Uterus (tissue), 2 donors: ENCODE measurements around the gene LRRC4C.

Experiments
- CTCF ChIP-seq, 4 experiments: fragments of 200-600 bp in 2 of 4; fragments of 450-650 bp in 2 of 4; sonication (generic) in 2 of 4; IDR thresholded peaks; one replicate each; pipeline ENCODE4 v1.5.1; 2016 to 2019; ENCODE audit warnings: antibody characterized with exemption in 4 of 4, mild to moderate bottlenecking in 2 of 4, moderate library complexity in 1 of 4
- POLR2A ChIP-seq, 2 donors: fragments of 450-650 bp; IDR thresholded peaks; one replicate each; pipeline ENCODE4 v1.6.1; 2016; ENCODE audit warnings: antibody characterized with exemption in 2 of 2, mild to moderate bottlenecking in 1 of 2, moderate library complexity in 1 of 2

- TF ChIP-seq POLR2A (IDR thresholded peaks at IDR 0.05) (no peak), CTCF (IDR thresholded peaks at IDR 0.05) (no peak)
These were observed 1289.4 kb downstream of the LRRC4C start for GRCh38 chr11:40170078-40170477.
